ENCODE measurements around the gene EPOP. TPM values are rescaled to one million over a fixed set of nuclear protein-coding genes. Genes with fewer than 3 reads are reported as not detected.

The EPOP gene
- polyA plus RNA-seq, 3 donors: 1.8 to 1.9 (median 1.8) TPM

DNA sequence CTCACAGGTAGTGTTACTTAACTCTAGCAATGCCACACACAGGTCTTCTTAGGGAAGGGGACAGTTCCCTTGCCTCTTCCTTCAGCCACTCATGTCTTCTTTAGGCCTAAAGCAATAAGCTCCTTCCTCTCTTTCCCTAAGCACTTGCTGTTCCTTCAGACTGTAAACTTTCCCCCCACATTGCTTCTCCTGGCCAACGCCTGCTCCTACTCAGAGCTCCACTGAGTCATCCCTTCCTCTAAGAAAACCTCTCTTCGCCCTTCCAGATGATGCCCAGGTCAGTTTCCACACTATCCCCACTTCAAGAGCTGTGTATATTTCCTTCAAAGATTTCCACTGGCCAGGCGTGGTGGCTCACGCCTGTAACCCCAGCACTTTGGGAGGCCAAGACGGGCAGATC, 12.5 kb upstream of the EPOP start:
- DNase-seq (ENCODE audit: extremely low read depth in 1 of 11, low read depth in 9 of 11, low spot score in 4 of 11): no peak

DNA sequence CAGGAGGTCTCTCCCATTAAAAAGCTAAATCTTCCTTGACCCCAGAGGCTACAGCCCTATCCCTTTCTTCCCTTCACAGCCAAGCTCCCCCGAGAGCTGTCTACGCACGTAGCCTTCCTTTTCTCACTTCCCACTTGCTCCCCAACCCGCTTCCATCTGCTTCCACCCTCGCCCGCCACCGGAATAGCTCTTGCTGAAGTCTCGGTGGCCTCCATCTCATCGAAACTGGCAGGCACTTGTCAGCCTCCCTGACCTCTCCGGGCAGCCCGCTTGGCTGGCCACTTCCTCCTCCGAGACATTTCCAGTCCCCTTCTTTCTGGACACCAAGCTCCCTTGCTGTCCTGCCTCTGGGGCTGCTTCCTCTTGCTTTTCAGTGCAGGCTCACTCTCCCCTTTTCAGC, 10.7 kb upstream of the EPOP start:
- no peak for DNase-seq (ENCODE audit: extremely low read depth in 1 of 11, low read depth in 9 of 11, low spot score in 4 of 11)

DNA sequence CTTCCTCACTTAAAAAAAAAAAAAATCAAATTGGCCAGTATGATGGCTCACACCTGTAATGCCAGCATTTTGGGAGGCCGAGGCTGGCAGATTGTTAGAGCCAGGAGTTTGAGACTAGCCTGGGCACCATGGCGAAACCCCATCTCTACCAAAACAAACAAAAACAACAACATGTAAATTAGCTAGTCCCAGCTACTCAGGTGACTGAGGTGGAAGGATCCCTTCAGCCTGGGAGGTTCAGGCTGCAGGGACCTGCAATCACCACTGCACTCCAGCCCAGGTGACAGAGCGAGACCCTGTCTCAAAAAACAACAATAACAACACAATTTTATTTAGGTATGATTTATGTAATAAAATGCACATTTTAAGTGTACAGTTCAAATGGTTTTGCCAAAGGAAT, 6.3 kb upstream of the EPOP start:
- no peak for DNase-seq (ENCODE audit: extremely low read depth in 1 of 11, low read depth in 9 of 11, low spot score in 4 of 11)

DNA sequence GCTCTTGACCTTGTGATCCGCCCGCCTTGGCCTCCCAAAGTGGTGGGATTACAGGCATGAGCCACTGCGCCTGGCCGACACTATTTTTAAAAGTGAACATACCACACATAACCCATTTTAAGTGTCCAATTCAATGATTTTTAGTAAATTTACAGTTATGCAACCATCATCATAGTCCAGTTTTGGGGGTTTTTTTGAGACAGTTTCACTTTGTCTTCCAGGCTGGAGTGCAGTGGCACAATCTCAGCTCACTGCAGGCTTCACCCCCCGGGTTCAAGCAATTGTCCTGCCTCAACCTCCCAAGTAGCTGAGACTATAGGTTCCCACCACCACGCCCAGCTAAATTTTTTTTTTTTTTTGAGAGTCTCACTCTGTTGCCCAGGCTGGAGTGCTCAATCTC, 3.1 kb upstream of the EPOP start:
- no peak for DNase-seq (ENCODE audit: extremely low read depth in 1 of 11, low read depth in 9 of 11, low spot score in 4 of 11)

DNA sequence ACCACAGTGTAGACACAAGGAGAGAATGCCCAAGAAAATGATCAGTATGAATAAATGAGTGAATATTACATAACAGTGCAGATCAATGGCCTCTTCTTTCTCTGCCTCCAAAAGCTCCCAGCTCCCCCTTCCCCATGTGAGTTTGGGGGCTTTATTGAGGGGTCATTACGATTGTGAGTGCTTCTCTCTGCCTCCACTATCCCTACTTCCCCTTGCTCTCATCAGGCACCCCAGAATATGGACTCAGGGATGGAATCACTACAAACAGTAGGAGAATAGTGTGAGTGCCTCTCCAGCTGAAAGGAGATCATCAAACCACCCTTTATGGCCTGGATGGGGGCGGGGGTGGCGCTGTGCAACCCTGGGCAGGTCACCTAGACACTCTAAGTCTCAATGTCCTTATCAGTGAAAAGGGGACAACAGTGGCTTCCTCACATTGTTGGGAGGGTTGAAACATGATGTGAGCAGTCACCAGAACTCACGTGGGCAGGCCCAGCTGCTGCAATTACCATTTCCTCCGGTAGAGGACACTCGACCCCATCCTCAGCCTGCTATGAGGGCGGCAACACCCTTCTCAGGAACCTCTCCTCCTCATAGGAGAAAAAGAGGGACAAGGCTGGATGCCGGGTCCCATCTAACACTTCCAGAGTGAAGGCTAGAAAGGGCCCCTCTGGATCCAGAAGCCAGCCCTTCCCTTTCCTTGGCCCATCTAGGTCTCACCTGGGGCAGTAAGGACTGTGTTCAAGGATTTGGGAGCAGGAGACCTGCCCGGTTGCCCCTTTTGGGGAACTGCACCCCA, 2.1 kb upstream of the EPOP start:
- peak in 10 of 11 donors; percentile 61 to 83 (median 75) for DNase-seq (ENCODE audit: extremely low read depth in 1 of 11, low read depth in 9 of 11, low spot score in 4 of 11)

DNA sequence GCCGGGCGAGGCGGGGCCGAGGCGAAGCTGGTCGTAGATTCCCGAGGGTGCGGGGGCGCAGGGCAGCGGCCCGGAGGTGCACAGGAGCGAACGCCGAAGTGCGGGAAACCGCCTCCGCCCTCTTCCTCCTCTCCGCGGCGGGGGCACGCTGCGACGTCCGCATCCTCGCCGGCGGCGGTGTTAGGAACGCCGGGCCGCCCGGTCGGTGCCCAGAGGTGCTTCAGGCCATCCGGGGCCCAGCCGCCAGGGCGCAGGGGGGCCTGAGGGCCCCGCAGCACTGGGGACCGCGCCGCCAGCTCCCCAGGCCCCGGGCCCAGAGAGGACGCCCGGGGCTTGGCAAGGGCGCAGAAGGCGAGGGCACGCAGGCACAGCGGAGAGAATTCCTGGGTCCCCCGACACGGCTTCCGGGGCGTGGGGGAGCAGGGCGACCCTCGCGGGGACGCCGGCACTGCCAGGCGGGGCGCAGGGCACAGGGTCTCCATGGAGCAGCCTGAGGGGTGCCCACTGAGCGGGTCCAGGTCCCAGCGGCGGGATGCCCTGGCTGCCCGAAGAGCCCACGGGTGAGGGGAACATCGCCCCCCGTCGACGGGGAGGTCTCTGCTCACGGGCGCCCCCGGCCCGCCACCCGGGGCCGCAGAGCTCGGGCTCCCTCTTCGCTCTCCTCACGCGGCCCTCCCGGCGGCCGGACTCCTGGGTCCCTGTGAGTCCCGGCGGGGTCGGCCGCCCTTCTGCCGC, 576 bp downstream of the EPOP start:
- DNase-seq (ENCODE audit: extremely low read depth in 1 of 11, low read depth in 9 of 11, low spot score in 4 of 11): no peak

DNA sequence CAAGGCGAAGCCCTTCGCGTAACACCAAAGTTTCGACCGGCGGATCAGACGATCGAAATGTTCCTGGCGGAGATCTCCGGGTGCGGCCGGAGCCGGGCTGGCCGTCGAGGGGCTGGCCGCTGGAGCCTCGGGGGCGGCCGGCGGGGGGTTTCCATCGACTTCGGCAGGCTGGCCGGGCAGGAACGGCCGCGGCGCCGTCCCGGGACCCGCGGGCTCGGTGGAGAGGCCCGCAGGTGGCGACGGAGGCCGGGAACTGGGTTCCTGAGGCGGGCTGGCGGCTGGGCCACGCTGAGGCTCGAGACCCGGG, 1.1 kb downstream of the EPOP start:
- DNase-seq (ENCODE audit: extremely low read depth in 1 of 11, low read depth in 9 of 11, low spot score in 4 of 11): no peak

DNA sequence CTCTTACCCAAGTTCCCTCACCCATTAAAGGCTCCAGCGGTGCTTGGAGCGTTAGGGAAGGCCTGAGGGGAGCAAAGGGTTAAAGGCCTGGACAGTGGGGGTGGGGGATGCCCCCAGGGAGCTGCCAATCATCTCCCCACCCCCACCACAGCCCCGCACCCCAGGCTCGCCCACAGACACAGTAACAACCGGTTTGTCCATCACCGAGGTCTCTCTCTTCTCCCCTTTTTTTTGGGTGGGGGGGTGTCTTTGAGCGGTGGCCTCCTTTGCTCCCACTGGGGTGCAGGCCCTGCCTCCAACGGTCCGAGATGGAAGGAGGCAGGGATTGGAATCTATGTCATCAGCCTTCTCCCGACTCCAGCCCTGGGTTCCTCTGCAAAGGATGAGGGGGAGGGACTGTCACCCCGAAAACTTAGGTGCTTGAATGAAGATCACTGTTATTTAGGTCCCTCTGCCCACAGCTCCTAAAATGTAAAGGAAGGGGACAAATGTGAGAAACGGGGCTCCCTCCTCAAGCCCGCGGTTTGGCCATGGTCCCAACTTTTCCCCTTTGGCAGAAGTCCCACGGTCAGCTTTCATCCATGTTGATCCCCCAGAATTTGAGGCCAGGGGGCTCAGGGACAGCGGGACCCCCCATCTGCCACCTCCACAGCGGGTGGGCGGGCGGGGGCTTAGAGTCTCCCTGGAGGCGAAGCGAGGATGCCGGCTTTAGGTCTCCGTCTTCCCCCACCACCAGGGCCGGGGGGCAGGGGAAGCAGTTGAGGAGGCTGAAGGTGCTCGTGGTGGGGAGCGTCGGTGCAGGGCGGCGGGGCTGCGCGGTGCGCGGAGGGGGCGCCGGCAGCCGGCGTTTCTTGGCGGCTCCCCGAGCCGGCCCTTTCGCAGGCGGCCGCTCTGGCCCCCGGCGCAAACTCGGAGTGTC, 1.7 kb downstream of the EPOP start:
- DNase-seq (ENCODE audit: extremely low read depth in 1 of 11, low read depth in 9 of 11, low spot score in 4 of 11): no peak

DNA sequence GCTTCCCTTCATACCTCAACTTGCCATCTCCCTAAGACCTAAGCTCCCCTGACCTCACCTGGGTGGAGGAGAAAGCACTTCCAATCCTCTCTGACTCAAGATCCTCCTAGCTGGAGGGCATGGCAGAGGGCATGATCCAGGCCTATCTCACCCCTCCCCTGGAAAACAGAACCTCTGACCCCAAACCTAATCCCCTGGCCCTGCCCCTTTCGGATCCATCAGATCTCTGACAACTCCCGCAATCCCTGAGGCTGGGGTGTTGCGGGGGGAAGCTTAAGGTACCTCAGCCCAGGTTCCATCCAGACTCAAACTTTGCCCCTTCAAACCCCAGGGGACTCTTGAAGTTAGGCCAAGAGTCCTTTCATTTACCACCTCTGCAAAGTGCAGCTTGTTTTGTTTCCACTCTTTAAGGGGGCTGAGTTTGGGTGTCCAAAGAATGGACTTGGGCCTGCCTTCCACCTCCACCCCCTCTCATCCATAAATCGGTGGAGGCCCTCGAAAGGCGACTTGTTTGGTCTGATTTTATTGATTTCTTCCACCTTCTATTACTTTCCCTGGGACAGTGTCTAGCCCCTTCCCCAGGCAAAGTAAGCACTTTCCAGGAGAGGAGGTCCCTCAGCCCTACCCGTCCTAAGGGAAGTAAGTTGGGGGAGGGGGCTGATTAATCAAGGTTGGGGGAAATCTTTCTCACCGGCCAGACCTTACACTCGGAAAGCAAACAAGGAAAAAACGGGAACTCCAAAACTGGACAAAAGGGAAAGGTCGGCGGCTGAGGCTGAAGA, 2.6 kb downstream of the EPOP start:
- DNase-seq (ENCODE audit: extremely low read depth in 1 of 11, low read depth in 9 of 11, low spot score in 4 of 11): no peak

DNA sequence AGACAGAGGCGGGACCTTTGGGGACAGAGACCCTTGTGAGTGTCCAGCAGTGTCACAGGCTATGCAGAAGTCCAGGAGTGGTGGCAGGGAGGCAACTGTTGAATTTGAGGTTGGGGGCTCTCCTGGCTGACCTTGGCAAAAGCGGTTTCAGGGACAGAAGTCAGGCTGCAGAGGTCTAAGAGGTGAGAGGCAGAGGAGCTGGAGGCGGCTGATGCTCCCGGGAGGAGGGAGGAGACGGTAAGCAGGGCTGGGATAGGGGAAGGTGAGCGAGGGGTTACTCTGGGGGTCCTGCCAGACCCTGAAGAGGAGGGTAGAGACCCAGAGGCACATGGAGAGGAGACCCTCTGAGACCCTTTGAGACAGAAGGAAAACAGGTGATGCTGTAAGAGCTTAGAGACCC, 5.2 kb downstream of the EPOP start:
- DNase-seq (ENCODE audit: extremely low read depth in 1 of 11, low read depth in 9 of 11, low spot score in 4 of 11): no peak

DNA sequence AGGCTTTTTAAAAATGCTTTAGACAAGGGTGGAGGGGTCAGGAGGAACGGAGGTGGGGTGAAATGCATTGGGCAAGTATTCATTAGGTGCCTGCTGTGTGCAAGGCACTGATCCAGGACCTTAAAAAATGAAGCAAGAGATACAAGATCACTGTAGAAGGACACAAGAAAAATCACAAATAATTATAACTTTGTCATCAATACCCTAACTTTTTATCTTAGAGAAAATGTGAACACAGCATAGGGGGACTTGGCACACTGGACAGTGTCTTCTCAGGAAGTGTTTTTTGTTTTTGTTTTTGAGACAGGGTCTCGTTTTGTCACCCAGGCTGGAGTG, 7.0 kb downstream of the EPOP start:
- no peak for DNase-seq (ENCODE audit: extremely low read depth in 1 of 11, low read depth in 9 of 11, low spot score in 4 of 11)

DNA sequence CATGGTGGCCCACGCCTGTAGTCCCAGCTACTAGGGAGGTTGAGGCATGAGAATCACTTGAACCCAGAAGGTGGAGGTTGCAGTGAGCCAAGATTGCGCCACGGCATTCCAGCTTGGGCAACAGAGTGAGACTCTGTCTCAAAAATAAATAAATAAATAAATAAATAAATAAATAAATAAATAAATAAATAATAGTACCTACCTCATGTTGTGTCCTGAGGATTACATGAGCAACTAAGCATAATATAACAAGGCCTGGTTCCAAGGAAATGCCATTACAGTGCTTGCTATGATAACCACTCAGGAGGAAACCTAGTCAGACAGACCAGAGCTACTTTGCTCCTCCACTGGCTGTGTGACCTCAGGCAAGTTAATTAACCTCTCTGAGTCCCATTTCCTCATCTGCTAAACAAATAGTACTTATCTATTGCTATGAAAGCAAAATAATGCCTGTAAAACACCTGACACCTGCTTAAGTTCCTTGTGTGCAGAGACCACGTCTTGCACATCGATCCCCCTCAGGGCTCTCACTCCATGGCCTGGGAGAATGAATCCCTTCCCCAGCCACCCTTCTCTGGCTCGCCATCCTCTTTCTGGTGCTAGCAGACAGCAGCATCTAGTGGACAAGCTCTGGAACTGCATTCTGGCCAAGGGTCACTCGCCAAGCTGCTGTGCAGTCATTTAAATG, 7.5 kb downstream of the EPOP start:
- DNase-seq (ENCODE audit: extremely low read depth in 1 of 11, low read depth in 9 of 11, low spot score in 4 of 11): peak in 5 of 11 donors; percentile 36 to 64 (median 57)

DNA sequence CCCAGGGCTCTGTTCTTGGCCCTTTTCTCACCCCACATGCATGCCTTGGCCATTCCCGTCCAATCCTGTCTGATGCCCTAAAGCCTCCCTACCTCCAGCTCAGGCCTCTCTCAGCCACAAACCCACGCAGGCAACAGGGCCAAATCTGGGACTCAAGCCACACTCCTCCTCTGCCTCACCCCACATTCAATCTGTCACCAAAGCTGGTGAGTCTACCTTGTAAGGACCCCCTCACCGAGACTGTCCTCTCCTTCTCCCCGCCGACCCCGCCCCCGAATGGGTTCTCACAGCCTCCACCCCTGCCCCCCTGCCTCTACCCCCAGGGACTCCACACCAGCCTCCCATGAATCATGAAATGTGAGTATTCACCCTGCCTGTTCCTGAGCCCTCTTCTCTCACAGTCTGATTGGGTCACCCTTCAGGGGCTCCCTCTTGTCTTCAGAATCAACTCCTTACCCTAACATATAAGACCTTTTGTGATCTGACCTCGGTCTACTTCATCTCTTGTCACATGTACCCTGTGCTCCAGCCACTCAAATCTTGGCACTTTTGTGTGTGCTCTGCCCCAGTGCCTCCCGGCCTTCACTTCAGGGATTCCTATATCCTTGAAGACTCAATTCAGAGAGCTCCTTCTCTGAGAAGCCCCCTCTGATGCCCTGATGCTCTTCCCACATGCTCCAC, 10.7 kb downstream of the EPOP start:
- no peak for DNase-seq (ENCODE audit: extremely low read depth in 1 of 11, low read depth in 9 of 11, low spot score in 4 of 11)

DNA sequence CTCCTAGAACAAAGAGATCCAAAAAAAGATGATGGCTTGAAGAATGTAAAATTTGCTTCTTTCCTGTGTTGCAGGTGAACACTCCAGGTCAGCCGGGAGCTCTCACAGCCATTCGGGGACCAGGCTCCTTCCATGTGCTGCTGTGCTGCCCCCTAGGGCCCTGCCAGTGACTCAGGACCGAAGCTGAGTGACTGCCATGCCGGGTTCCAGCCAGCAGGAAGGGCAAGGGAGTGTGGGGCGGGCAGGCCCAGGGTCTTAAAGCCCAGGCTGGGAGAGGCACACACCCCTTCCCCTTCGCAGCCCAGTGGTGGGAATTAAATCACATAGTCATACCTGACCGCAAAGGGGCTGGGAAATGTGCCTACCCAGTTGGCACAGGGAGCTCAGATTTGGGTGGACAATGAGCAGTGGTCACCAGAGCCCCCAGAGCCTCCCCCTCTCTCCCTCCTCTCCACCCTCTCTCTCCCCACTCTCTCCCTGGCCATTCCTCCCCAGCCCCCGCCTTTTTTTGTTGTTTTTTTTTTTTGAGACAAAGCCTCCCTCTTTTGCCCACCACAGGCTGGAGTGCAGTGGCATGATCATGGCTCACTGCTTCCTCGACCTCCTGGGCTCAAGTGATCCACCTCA, 11.5 kb downstream of the EPOP start:
- peak in 8 of 11 donors; percentile 38 to 76 (median 61) for DNase-seq (ENCODE audit: extremely low read depth in 1 of 11, low read depth in 9 of 11, low spot score in 4 of 11)

DNA sequence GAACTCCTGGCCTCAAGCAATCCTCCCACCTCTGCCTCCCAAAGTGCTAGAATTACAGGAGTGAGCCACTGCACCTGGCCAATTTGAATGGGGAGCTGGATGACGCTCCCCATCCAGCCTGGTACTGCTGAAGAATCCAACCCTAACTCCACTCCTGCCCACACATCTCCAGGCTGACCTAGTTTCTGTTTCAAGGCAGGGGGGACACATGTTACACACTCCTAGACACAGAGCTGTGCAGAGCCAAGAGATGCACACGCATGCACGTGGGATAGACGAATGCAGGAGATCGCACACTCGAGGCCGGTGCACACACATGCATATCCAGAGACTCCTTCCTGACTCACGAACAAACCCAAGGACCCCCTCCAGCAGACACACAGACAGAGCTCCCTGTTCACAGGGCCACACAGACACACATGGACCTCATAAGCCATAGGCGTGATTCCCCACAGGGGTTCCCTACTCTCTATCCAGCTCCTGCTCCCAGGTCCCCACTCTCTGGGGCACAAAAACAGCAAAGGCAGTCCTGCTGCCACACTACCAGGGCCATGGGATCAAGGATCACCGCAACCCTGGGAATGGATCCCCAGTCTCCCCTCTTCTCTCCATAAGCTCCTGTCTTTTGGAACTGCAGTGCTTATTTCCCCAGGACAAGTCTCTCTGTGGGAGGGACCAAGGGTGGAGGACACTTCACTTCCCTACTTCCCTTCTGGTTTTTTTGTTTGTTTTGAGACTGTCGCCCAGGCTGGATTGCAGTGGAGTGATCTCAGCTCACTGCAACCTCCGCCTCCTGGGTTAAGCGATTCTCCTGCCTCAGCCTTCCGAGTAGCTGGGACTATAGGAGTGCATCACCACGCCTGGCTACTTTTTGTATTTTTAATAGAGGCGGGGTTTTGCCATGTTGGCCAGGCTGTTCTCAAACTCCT, 14.4 kb downstream of the EPOP start:
- DNase-seq (ENCODE audit: extremely low read depth in 1 of 11, low read depth in 9 of 11, low spot score in 4 of 11): no peak

DNA sequence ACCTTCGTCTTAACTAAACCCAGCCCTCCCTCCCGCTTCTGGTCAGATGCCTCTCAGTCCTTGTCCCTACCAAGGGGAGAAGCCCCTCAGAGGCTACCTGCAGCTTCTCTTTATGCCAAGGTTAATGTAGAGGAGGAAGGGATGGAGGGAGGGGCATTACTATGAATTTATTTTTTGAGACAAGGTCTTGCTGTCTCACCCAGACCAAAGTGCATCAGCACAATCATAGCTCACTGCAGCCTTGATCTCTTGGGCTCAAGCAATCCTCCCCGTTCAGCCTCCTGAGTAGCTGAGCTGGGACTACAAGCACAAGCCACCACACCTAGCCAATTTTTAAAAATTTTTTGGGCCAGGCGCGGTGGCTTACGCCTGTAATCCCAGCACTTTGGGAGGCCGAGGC, 15.3 kb downstream of the EPOP start:
- no peak for DNase-seq (ENCODE audit: extremely low read depth in 1 of 11, low read depth in 9 of 11, low spot score in 4 of 11)
